Neuronal stem cell (in vitro differentiated cells): Measurements from ENCODE around the gene CREB3L1.
A peak's percentile ranks its signal among the peaks of the same experiment; 100 is the strongest.

ENCODE experiments used
- DNase-seq: peaks from one replicate; pipeline ENCODE4 v3.0.0-alpha.2; 2013; ENCODE audit warnings: low spot score
- H2AFZ ChIP-seq: one replicate; pipeline ENCODE4 v1.6.1; 2013; ENCODE audit warnings: mild to moderate bottlenecking, low read length, inconsistent platforms
- H2AK5ac ChIP-seq: 2 replicates; pipeline ENCODE4 v1.6.1; 2013; ENCODE audit warnings: low read depth, mild to moderate bottlenecking, inconsistent platforms, low read length, moderate library complexity, mixed read lengths
- H2BK120ac ChIP-seq: 2 replicates; pipeline ENCODE4 v1.6.1; 2013; ENCODE audit warnings: low read depth, mild to moderate bottlenecking, inconsistent platforms, low read length, moderate library complexity, mixed read lengths
- H2BK12ac ChIP-seq: one replicate; pipeline ENCODE4 v1.6.1; 2013; ENCODE audit warnings: low read length, inconsistent platforms
- H2BK15ac ChIP-seq: 2 replicates; pipeline ENCODE4 v1.6.1; 2013; ENCODE audit warnings: mild to moderate bottlenecking, low read length, inconsistent platforms, mixed read lengths
- H2BK5ac ChIP-seq: one replicate; pipeline ENCODE4 v1.6.1; 2013; ENCODE audit warnings: inconsistent platforms, mild to moderate bottlenecking, low read length, moderate library complexity
- H3K14ac ChIP-seq: one replicate; pipeline ENCODE4 v1.6.1; 2013; ENCODE audit warnings: low read length, inconsistent platforms
- H3K18ac ChIP-seq: 2 replicates; pipeline ENCODE4 v1.6.1; 2013; ENCODE audit warnings: low read length, inconsistent platforms
- H3K23ac ChIP-seq: 2 replicates; pipeline ENCODE4 v1.6.1; 2013; ENCODE audit warnings: low read depth, mild to moderate bottlenecking, mixed read lengths, low read length, inconsistent platforms; ENCODE audit not compliant: poor library complexity
- H3K27ac ChIP-seq: replicated peaks from 3 replicates; pipeline ENCODE4 v1.5.1; 2013; ENCODE audit warnings: low read length, inconsistent platforms
- H3K27me3 ChIP-seq, 3 experiments: 2 replicates each; pipeline ENCODE4 v1.6.1; 2013; ENCODE audit warnings: low read length in 3 of 3, mild to moderate bottlenecking in 2 of 3, inconsistent platforms in 1 of 3, low read depth in 1 of 3, mixed read lengths in 1 of 3, moderate library complexity in 1 of 3; ENCODE audit not compliant: control insufficient read depth in 3 of 3, insufficient read depth in 3 of 3
- H3K36me3 ChIP-seq, 2 donors: replicated peaks in 1 of 2; 2 replicates each; pipeline ENCODE4 v1.6.1; 2013; ENCODE audit warnings: low read length in 2 of 2; ENCODE audit not compliant: control insufficient read depth in 2 of 2, insufficient read depth in 2 of 2
- H3K4ac ChIP-seq: 2 replicates; pipeline ENCODE4 v1.6.1; 2013; ENCODE audit warnings: inconsistent platforms, mild to moderate bottlenecking, low read length, moderate library complexity
- H3K4me1 ChIP-seq, 2 donors: 1 replicate in 1 of 2; 2 replicates in 1 of 2; pipeline ENCODE4 v1.6.1; 2013; ENCODE audit warnings: low read length in 2 of 2, low read depth in 1 of 2; ENCODE audit not compliant: control insufficient read depth in 2 of 2, insufficient read depth in 1 of 2
- H3K4me2 ChIP-seq: one replicate; pipeline ENCODE4 v1.6.1; 2013; ENCODE audit warnings: mild to moderate bottlenecking, low read length, inconsistent platforms; ENCODE audit not compliant: insufficient read depth, poor library complexity, severe bottlenecking
- H3K4me3 ChIP-seq, 2 donors: 2 replicates each; pipeline ENCODE4 v1.5.1; 2013; ENCODE audit warnings: low read length in 2 of 2, mild to moderate bottlenecking in 2 of 2, inconsistent platforms in 1 of 2, moderate library complexity in 1 of 2
- H3K79me1 ChIP-seq: one replicate; pipeline ENCODE4 v1.6.1; 2013; ENCODE audit warnings: low read depth, mild to moderate bottlenecking, inconsistent platforms, low read length, moderate library complexity
- H3K9ac ChIP-seq: one replicate; pipeline ENCODE4 v1.6.1; 2013; ENCODE audit warnings: mild to moderate bottlenecking, low read depth, low read length, inconsistent platforms; ENCODE audit not compliant: poor library complexity
- H3K9me3 ChIP-seq, 2 donors: replicated peaks in 1 of 2; 2 replicates each; pipeline versions ENCODE3 to v1.6.1; 2013; ENCODE audit warnings: low read length in 2 of 2, mild to moderate bottlenecking in 2 of 2, inconsistent platforms in 1 of 2, low read depth in 1 of 2, mixed read lengths in 1 of 2, moderate library complexity in 1 of 2; ENCODE audit not compliant: control insufficient read depth in 2 of 2, insufficient read depth in 1 of 2
- H4K8ac ChIP-seq: one replicate; pipeline ENCODE4 v1.6.1; 2013; ENCODE audit warnings: low read depth, mild to moderate bottlenecking, inconsistent platforms, low read length, moderate library complexity
- H4K91ac ChIP-seq: one replicate; pipeline ENCODE4 v1.6.1; 2013; ENCODE audit warnings: low read length, low read depth, mild to moderate bottlenecking, inconsistent platforms; ENCODE audit not compliant: poor library complexity
- WGBS, 2 donors: extraction: QIAGEN DNeasy Blood & Tissue Kit; methylation state at CpG; one replicate each; pipeline ENCODE4 v1.1.7; 2013; ENCODE audit warnings: missing lambda C conversion rate in 2 of 2, mixed read lengths in 1 of 2; ENCODE audit not compliant: insufficient read length in 2 of 2, insufficient replicate concordance in 1 of 2; ENCODE audit errors: extremely low coverage in 2 of 2; 5-methylcytosine and 5-hydroxymethylcytosine counted together

The CREB3L1 gene

DNA sequence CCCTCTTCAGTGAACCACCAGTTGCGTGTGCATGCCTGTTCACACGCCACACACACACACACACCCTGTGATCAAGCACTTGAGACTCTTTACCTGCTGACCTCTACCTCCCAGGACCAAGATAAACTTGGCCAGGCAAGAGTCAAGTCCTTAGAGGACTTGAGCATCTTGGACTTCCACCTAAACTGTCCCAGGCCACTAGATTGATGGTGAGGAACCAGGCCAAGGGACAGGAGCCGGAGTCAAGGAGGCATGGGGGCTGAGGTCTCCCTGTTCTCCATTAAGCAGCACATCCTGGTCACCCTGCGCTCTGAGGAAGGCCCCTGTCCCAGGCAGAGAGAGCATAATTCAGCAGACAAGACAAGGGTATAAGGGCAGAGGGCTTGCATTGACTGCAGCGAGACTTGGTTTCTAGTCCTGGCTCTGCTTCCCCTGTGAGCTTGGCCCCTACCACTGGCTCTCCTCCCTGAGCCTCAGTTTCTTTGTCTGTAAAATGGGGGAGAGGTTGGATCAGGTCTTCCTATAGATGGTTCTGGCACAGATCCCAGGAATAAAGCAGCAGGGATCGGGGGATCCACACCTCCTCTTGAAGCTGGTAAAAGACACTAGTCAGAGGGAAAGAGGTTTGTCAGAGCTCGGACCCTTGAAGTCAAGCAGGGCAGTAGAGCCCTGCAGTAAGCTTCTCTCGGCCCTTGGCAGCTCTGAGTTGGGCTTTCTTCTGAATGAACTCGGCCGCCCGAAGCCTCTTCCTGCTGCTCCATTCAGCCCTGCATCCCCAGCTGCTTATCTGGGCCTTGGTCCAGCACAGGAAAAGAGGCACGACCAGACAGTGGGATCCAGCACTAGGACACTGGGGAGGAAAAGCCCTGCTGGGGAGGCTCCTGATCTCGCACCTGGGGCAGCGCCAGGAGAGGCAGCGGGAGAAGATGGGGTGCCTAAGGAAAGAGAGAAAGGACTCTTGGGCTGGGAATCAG, 2.0 kb downstream of the CREB3L1 start:
- Histone ChIP-seq H2AFZ (no peak overlapping the region), H2AK5ac (peak overlapping the region; percentile 93), H3K27ac (no peak overlapping the region), H2BK120ac (no peak overlapping the region), H2BK5ac (no peak overlapping the region), H3K9me3 (no peaks in the 10 kb centered on the region), H3K79me1 (no peaks in the 10 kb centered on the region), H3K9ac (no peak overlapping the region), H3K23ac (no peak overlapping the region), H4K8ac (no peak overlapping the region), H2BK12ac (no peak overlapping the region), H3K4ac (no peak overlapping the region), H3K4me2 (no peak overlapping the region), H3K4me3 (no peak overlapping the region), H3K27me3 (peaks cover 0 to 76% (median 5%) of the 10 kb centered on the region in 3 experiments), H2BK15ac (peak overlapping the region; percentile 80), H3K36me3 (no peaks in the 10 kb centered on the region), H3K14ac (no peak overlapping the region), H4K91ac (no peak overlapping the region), H3K4me1 (peaks cover 4 to 24% of the 10 kb centered on the region in 2 donors), H3K18ac (peak overlapping the region; percentile 53)
- no peak for DNase-seq
- WGBS, 2 donors: no CpG with 5 or more reads among the region's 15 CpGs

DNA sequence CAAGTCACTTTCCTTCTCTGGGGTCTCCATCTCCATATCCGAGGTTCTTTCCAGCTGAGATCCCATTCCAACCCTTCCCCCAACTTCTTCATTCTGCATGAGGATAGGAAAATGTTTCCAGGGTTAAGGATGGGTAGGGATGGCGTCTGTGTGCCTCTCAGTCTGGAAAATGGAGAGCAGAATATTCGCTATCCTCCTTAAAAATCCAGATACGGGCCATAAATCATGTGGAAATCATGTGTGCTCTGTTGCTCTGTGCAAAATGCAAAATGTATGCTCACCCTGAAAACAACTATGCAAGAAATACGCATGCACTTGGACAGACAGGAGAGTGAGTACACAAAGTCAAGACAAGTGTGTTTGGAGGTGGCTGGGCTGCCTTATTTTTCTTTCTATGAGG, 3.2 kb downstream of the CREB3L1 start:
- Histone ChIP-seq H3K36me3 (no peaks in the 10 kb centered on the region), H2BK120ac (no peak overlapping the region), H3K27ac (no peak overlapping the region), H3K79me1 (no peaks in the 10 kb centered on the region), H4K8ac (no peak overlapping the region), H2AFZ (no peak overlapping the region), H3K4me3 (no peak overlapping the region), H2BK5ac (no peak overlapping the region), H2BK15ac (no peak overlapping the region), H3K9me3 (no peaks in the 10 kb centered on the region), H2AK5ac (peak overlapping the region; percentile 63), H2BK12ac (no peak overlapping the region), H3K4me2 (no peak overlapping the region), H3K14ac (no peak overlapping the region), H3K18ac (no peak overlapping the region), H3K9ac (no peak overlapping the region), H4K91ac (no peak overlapping the region), H3K27me3 (peaks cover 0 to 67% (median 5%) of the 10 kb centered on the region in 3 experiments), H3K4me1 (peaks cover 4 to 24% of the 10 kb centered on the region in 2 donors), H3K23ac (peak overlapping the region; percentile 77), H3K4ac (no peak overlapping the region)
- WGBS, 2 donors: no CpG with 5 or more reads among the region's 5 CpGs
- DNase-seq: no peak

GRCh38 chr11:46281371-46281831, 3.9 kb downstream of the CREB3L1 start:
- peak overlapping the region; percentile 77 for H3K23ac ChIP-seq

GRCh38 chr11:46285173-46285572, 7.7 kb downstream of the CREB3L1 start:
- no peak overlapping the region for H4K8ac ChIP-seq
- H3K4me1 ChIP-seq: peaks cover 0 to 11% of the 10 kb centered on the region in 2 donors
- H3K9ac ChIP-seq: no peak overlapping the region
- H3K23ac ChIP-seq: no peak overlapping the region
- no peak overlapping the region for H3K4me2 ChIP-seq
- WGBS, 2 donors: no CpG with 5 or more reads among the region's 3 CpGs
- H3K27me3 ChIP-seq: peaks cover 0 to 35% (median 0%) of the 10 kb centered on the region in 3 experiments
- H2BK120ac ChIP-seq: no peak overlapping the region
- H3K79me1 ChIP-seq: no peaks in the 10 kb centered on the region
- H3K9me3 ChIP-seq: no peaks in the 10 kb centered on the region
- H2BK15ac ChIP-seq: peak overlapping the region; percentile 43
- DNase-seq: no peak
- H2BK5ac ChIP-seq: no peak overlapping the region
- H3K27ac ChIP-seq: no peak overlapping the region
- H2AFZ ChIP-seq: no peak overlapping the region
- H2AK5ac ChIP-seq: no peak overlapping the region
- no peak overlapping the region for H3K18ac ChIP-seq
- no peak overlapping the region for H3K14ac ChIP-seq
- no peaks in the 10 kb centered on the region for H3K36me3 ChIP-seq
- no peak overlapping the region for H2BK12ac ChIP-seq
- H4K91ac ChIP-seq: no peak overlapping the region
- no peak overlapping the region for H3K4ac ChIP-seq
- no peak overlapping the region for H3K4me3 ChIP-seq

More at GRCh38 chr11:46281371-46281831, 3.9 kb downstream of the CREB3L1 start:
- H2AFZ ChIP-seq: no peak overlapping the region
- no peak overlapping the region for H2BK5ac ChIP-seq
- H3K4me2 ChIP-seq: no peak overlapping the region
- H3K9me3 ChIP-seq: no peaks in the 10 kb centered on the region
- H3K9ac ChIP-seq: peak overlapping the region; percentile 77
- H3K79me1 ChIP-seq: no peaks in the 10 kb centered on the region
- H2AK5ac ChIP-seq: peak overlapping the region; percentile 63
- DNase-seq: no peak
- H3K4me1 ChIP-seq: peaks cover 2 to 21% of the 10 kb centered on the region in 2 donors
- no peak overlapping the region for H3K4me3 ChIP-seq
- peak overlapping the region; percentile 62 for H2BK15ac ChIP-seq
- H3K4ac ChIP-seq: no peak overlapping the region
- peak overlapping the region; percentile 43 for H3K14ac ChIP-seq
- no peak overlapping the region for H2BK120ac ChIP-seq
- H3K36me3 ChIP-seq: no peaks in the 10 kb centered on the region
- no peak overlapping the region for H4K91ac ChIP-seq
- peaks cover 0 to 65% (median 5%) of the 10 kb centered on the region in 3 experiments for H3K27me3 ChIP-seq
- no peak overlapping the region for H4K8ac ChIP-seq
- WGBS, 2 donors: no CpG with 5 or more reads among the region's 7 CpGs
- peak overlapping the region; percentile 84 for H3K18ac ChIP-seq
- no peak overlapping the region for H2BK12ac ChIP-seq
- H3K27ac ChIP-seq: no peak overlapping the region
